HT-29 (cell line): ENCODE measurements around the gene EGFR. TPM values are rescaled to one million over a fixed set of nuclear protein-coding genes. Genes with fewer than 3 reads are reported as not detected.

Experiments
- DNase-seq: peaks from one replicate; pipeline ENCODE4 v3.0.0-alpha.2; 2015; ENCODE audit warnings: low spot score
- total RNA-seq: library from RNA; depleted of rRNA; stranded (reverse); fragments of >200 nt; shearing (Covaris generic); gene quantifications from 2 replicates; pipeline ENCODE4 v1.2.3, GENCODE V29; 2014

The EGFR gene
- total RNA-seq, 1 experiment from 2014 or later = 28.1 TPM

- DNase-seq = no peak
These were observed 106.4 kb downstream of the EGFR start for GRCh38 chr7:55124989-55125875.

- no peak for DNase-seq
These were observed 108.3 kb downstream of the EGFR start for GRCh38 chr7:55127135-55127551.

DNA sequence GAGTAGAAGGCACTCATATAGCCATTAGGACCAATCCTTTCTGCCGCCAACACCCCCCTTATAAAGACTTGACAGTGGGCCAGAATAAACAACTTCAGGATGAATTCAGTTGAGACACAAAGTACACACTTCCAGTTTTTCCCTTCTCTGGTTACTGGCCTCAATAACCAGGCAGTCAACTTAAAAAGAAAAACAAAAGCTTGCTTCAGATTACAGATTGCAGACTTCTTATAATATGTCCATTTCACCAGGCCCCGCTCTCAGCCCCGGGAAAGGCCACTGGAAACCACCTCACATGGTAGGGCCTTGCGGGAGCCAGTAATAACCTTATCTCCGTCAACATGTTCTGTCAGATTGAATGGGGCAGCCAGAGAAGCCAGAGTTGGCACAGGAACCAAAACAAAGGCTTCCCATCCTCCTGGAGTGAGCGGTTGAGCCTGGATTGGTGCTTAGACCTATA is 108.8 kb downstream of the EGFR start:
- DNase-seq = no peak

DNA sequence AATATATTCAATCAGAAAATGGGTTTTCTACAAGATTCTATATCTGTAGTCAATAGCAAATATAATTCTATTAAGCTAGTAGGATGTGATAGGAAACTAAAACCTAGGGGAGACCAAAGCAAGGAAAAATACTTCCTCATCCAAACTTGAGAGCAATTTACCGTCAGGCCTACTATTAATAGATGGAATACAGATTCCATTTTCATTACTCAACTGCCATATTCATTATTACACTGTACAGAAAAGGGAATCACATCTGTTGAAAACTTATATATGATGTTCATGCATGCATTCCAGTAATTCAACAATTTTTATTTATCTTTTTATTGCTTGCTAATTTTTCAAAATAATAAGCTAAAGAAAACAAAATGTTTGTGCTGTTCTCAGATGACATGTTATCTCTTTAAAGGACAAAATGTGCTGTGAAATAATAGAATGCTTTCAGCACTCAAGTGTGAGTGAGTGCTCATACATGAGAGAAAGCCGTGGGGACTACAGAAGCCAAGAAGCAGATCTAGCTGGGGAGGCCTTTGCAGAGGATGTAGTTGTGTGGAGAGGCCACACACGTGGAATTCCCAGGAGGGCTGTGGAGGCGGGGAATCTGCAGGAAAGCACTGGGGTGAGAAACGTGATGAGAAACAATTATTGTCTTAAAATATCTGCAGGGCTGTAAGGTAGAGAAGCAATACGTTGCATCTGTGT is 110.0 kb downstream of the EGFR start:
- DNase-seq = no peak

DNA sequence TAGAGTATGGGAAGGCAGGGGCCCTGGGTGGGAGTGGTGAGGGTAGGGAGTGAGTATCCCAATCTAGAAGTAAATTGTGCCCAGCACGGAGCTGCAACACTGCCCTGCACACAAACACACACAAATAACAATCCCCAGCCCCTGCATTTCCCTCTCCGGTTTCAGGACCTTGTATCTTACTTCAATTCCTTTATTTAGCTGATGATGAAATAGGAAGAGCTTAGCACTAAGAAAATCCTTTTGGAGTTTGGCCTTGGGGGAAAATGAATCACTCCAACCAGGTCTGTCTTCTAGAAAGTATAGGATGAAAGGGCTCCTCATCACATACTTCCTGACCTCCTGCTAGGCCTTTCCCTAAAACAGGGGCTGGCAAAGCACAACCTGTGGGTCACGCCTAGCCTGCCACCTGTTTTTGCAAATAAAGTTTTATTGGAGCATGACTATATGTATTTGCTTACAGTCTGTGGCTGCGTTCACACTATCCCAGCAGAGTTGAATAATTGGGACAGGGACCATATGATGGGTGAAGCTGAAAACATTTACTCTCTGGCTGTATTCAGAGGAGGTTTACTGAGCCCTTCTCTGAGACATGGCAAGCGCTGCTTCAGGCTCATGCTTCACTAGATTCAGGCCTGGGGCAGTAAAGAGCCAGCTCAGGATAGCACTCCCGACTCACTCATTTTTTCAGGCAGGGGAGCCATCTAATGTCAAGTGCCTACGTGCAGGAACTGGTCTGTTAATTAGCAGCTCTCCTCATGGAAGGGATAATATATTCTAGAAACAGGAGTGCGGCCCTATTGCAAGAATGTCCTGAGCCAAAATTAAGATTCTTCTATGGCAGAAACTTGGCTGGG is 111.0 kb downstream of the EGFR start:
- no peak for DNase-seq

- no peak for DNase-seq
These were observed 111.8 kb downstream of the EGFR start for GRCh38 chr7:55130395-55131141.

DNA sequence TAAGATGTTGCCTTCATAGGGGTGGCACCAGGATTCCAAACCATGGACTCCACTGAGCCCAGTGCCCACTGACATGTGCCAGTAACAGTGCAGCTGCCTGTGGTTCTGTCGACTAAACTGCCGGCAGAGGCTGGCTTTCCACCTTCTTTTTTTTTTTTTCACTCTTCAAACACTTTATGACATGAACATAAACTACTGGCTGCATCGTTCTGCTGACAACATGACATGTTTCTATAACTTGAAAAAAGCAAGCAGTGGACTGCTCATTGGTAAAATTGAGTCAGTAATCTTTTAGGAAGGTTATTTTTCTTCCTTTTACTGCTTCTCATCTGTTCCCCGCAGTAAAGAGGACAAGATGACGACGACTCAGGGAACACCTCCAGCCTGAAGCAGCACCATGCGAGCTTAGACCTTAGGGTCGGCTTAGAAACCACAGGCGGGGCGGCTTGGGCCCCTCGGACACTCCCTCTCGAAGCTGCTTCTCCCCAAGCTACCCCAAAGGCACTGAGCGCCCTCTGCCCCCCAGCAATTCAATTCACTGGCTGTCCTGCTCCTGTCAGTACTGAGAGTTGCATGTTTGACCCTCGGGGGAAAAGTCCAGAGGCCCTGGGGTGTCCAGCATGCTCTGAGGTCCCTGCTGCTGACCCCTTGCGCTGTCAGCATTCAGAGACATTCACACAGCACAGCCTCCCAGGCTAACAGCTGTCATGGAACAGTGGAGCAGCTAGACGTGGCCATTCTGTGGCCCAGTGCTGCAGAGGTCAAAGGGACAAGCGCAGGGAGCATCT is 112.5 kb downstream of the EGFR start:
- DNase-seq = no peak

DNA sequence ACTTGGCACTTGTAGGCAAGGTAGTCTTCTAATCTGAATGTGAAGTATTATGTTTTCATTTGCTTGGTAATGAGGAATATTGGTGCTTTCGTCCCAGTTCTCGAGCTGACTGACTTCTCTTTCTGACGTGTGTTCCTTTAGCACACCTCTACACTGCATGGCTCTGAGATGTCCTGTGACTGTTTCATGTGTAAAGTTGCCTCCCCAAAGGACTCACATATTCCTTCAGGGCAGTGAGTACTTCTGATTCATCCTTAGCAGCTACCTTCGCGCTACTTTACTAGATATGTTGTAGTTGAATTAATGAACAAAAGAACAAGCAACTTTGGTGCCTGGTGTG is 113.7 kb downstream of the EGFR start:
- no peak for DNase-seq

DNA sequence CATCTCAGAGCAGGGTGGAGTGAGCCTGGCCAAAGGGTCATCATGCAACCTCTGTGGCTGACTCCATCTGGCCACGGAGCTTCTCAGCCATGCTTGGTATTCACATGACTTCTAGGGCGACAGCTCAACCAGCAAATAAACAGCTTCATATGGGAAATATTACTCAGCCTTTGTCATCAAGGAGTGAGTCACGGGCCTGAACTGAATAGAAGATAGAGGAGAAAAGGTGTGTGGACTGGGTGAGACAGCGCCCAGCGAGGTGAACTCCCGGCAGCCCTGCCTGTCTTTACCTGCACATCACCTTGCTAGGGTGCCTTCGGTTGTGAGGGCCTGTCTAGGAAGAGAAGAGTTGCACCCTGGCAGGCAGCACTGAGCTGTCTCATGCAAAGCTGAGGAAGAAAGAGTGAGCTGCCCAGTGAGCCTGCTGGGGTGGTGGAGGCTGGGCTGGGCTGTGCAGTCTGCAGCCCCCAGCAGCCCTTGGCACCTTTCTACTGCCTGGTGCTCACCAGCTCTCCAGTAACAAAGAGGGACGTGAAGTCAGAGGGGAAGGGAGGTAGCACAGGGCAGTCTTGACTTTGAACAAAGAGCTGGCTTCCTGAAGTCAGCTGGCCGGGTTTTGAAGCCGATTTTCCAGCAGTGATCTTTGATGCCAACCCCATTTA is 114.2 kb downstream of the EGFR start:
- peak; percentile 93 for DNase-seq

- DNase-seq = peak; percentile 45
These were observed 115.0 kb downstream of the EGFR start for GRCh38 chr7:55133630-55134358.

DNA sequence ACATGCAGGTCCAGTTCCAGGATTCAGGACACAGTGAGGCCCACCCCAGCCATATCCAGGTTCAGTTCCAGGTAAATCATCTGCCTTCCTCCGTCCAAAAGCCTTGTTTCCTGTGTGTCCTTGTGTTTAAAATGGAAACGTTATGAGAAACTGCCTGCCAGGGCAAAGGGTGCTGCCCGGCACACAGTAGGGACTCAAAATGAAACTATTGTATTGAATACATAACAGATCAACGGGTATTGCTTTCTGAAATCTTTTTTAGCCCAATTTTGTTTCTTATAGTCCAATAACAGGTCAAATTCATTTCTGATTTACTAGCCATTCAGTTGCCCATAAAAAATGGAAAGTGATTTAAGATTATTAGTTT is 115.5 kb downstream of the EGFR start:
- DNase-seq = no peak

DNA sequence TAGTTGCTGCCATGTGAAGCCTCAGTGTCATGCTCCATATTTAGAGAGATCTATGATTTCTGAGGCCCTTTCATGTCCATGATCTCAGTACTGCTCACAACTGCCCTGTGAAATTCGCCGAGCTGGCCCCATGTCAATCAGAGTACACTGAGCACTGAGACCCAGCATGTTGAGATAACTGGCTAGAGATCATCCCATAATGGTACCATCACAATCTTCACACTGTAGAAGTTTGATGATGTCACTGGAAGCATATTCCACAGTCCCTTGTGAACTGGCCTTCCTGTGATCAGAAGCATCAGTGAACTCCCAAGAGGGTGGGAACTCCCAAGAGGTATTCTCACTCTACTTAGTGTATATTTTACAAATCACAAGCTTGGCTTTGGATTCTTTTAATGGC is 116.0 kb downstream of the EGFR start:
- DNase-seq = no peak

- no peak for DNase-seq
These were observed 116.6 kb downstream of the EGFR start for GRCh38 chr7:55135462-55135861.

DNA sequence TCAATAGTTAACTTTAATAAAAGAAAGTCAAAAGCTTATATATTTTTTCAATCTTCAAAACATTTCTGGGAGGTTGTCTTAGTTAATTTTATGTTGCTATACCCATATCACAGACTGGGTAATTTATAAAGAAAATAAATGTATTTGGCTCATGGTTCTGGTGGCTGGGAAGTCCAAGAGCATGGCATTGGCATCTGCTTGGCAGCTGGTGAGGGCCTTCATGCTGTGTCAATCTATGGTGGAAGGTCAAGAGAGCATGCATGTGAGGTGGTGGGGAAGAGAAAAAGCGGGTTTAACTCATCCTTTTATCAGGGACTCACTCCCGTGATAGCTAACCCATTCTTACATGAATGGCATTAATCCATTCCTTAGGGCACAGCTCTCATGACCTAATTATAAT is 119.8 kb downstream of the EGFR start:
- DNase-seq = no peak

DNA sequence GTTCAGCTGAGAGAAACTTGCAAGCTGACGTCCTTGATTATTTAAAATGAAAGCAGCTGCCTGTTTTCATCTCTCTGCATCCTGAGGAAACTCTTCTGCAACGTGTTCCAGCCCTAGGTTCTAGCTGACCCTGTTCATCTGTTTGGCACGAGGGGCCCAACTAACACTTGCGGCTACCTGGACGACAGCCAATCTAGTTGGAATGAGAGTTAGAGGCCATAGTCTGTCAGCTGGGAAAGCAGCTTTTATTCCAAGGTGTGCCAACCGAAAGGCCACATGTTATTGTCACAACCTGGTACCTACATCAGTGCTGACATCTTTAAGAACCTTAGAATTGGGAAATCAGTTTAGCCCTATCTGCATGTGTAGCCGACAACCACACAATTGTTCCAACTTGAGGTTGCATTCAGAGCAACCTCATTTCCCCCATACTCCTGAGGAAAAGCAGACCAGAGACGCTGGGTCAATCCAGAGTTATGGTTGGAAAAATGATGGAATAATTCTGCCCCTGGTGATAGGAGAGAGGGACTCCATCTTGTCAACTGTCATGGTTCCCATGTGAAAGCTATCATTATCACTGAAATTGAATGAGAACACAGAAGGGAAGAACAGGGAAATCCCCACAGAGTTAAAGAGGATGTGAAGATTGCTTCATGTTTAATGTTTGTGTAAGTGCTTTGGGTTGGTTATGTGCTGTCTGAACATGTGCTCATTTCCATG is 121.6 kb downstream of the EGFR start:
- no peak for DNase-seq

DNA sequence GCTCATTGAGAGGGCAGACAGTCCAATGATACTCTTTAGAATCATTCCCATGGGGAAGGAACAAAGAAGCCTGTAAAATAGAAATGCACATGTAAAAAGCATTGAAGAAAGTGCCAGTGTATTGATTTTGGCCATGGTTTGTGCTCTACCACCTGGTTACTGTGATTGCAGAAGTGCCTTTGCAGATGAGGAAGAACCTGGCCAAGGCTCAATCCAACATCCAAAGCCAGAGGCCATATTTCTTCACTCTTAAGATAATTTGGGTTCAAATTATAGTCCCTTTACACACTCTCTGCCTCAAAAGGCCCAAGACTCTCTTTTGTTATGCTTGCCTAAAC is 122.1 kb downstream of the EGFR start:
- no peak for DNase-seq

- DNase-seq = no peak
These were observed 124.2 kb downstream of the EGFR start for GRCh38 chr7:55142919-55143600.
